HG02798 (cell line): ENCODE measurements around the gene ZNF615.
"Not testable (repeated sequence)": the region's sequence is repeated elsewhere in the genome, so short reads cannot be mapped to it uniquely, and the experiment has no call there.

Experiments
- ATAC-seq: cut with Tn5 transposase; IDR thresholded peaks from one replicate; pipeline ENCODE4 v1.9.1; 2021; ENCODE audit warnings: mild to moderate bottlenecking; ENCODE audit not compliant: unreplicated experiment, poor library complexity

The ZNF615 gene

DNA sequence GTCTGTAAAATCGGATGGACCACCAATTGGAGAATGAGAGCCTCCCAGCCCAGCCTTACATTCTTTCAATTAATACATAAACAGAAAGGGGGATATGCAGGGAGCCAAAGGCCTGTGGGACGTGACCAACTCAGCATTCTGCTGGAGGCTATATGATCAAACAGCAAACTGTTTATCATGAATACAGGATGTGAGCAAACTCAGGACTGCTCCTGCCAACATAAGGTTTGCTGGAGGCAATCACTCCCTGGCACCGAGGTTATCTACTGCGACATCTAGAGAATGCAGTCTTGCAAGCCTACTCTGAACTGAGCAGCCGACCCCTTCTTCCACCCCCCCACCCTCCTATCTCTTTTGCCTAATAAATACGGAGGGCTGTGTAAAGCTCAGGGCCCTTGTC lies 27.1 kb downstream of the ZNF615 start:
- ATAC-seq, result not testable (repeated sequence)

DNA sequence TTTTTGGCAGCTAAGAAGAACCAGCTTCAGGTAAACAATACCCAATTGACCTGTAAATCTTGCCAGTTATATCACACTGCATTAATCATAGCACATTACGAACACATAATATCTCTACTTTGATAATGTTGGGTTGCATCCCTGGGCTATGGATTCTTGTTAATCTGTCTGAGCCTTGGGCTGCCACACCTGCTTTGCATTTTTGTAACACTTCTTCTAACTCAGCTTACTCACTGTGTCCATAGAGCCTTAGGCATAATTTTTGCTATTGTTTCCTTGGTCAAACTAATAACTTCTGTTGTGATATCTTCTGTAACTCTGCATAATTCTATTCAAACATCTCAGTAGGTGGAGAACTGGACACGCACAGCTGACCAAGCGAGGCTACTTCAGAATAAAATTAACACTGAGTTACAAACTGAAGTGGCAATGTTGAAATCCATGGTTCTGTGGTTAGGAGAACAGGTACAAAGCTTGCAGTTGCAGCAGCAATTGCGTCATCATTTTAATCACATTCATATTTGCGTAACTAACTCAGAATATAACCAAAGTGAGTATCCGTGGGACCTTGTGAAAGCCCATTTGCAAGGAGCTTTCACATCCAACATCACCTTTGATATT lies 27.8 kb downstream of the ZNF615 start:
- ATAC-seq, result no peak

DNA sequence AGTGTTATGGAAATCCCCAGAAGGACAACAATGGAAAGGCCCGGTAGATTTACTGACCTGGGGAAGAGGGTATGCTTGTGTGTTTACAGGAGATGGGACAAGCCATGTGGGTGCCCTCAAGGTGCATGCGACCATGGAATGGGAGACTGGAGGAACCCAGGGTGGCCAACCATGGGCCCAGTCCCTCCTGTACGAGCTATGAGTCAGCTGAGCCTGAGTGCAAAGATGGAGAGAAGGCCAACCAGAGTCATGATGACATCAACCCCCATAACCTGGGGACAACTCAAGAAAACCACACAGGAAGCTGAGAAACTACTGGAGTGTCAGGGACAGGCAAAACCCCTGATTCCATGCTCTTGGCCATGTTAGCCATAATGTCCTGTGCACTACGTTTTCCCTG lies 29.1 kb downstream of the ZNF615 start:
- no peak for ATAC-seq

DNA sequence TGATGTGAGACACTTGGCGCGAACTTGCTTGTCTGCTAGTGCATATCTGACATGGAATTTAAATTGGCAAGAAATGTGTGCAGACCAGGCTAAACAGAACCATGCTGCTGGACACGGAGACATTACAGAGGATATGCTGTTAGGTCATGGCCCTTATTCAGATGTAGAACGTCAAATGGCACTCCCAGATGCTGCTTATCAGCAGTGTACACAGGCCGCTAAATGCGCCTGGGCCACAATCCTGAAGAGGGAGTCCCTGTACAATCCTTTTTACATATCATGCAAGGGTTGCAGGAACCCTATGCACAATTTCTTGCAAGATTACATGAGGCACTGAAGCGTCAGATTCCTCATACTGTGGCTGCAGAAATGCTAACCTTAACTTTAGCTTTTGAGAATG lies 30.7 kb downstream of the ZNF615 start:
- no peak for ATAC-seq

DNA sequence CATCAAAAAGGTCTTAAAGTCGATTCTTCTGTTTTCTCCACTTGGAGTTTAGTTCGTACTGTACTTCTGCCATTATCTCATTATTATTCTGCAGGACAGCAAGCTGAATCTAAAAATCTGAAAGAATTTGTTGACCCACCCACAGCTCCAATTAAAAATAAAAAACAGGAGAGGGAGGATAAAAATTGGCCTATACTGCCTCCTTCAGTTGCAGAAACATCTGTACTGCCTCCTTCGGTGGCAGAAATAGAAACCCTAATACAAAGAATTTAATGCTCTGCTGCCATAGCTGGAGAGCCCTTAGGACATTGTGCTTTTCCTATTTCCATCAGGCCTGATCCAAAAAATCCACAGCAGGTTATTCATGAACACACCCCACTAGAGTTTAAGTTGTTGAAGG lies 31.2 kb downstream of the ZNF615 start:
- no peak for ATAC-seq

DNA sequence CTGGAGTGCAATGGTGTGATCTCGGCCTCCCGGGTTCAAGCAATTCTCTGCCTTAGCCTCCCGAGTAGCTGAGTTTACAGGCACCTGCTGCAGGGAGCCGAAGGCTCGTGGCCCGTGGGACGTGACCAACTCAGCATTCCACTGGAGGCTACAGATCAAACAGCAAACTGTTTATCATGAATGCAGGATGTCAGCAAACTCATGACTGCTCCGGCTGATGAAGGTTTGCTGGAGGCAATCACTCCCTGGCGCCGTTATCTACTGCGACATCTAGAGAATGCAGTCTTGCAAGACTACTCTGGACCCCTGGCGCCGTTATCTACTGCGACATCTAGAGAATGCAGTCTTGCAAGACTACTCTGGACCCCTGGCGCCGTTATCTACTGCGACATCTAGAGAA lies 32.2 kb downstream of the ZNF615 start:
- not testable (repeated sequence) for ATAC-seq

GRCh38 chr19:51971624-51972023 lies 36.4 kb downstream of the ZNF615 start:
- no peak for ATAC-seq

DNA sequence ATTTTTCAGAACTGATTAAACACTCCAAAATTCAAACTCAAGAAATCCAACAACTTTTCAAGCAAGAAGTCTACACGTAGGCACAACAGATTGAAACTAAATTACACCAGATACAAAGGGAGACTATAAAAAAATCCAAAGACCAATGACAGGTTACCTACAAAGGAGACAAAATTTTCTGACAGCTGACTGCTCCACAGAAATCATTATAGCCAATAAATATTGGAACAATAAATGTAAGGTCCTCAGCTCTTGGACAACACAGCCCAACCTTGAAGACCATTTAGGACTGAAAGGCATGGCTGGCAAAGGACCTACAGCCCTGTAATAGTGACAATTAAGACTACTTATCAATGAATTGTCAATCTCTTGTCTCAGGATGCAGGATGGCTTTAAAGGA lies 37.3 kb downstream of the ZNF615 start:
- no peak for ATAC-seq

DNA sequence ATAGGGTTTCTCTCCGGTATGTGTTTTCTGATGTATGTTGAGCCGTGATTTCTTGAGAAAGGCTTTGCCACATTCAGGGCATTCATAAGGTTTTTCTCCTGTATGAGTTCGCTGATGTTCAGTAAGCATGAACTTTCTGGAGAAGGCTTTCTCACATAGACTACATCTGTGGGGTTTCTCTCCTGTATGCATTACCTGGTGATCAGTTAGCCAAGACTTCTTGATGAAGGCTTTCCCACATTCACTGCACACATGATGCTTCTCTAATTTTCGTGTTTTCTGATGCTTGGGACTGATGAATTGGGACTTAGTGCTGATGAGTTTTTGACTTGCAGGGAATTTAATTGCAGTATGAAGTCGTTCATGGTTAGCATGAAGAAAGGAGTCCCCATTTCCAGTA lies 42.4 kb downstream of the ZNF615 start:
- no peak for ATAC-seq

DNA sequence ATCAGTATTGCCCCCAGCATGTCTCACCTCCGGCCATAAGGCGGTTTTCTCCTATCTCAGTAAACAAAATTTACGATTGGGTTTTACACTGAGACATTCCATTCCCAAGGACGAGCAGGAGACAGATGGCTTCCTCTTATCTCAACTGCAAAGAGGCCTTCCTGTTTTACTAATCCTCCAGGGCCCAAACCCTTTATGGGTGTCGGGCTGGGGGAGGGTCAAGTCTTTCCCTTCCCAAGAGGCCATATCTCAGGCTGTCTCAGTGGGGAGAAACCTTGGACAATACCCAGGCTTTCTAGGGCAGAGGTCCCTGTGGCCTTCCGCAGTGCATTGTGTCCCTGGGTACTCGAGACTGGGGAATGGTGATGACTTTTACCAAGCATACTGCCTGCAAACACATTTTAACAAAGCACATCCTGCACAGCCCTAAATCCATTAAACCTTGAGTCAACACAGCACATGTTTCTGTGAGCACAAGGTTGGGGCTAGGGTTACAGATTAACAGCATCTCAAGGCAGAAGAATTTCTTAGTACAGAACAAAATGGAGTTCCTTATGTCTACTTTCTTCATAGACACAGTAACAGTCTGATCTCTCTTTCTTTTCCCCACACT lies 47.3 kb downstream of the ZNF615 start:
- ATAC-seq, result not testable (repeated sequence)

DNA sequence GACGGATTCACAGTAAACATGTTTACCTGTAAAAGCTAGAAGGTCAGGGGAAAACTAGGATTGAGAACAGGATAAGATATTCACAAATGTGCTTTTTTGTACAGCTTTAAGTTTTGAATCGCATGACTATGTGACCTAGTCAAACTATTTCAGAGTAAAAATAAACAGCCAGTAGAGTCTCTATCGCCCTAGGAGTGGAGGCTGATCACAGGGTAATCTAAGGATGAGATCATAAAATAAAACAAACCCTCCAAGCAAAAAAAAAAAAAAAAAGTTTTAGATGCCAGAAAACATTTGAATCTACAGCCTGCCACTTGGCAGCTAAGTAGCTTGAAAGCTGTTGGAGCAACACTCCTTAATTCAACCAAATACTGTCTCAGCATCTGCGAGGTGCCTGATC lies 48.2 kb downstream of the ZNF615 start:
- no peak for ATAC-seq

- ATAC-seq, result not testable (repeated sequence)
These were observed 50.2 kb downstream of the ZNF615 start for GRCh38 chr19:51957846-51958245.

DNA sequence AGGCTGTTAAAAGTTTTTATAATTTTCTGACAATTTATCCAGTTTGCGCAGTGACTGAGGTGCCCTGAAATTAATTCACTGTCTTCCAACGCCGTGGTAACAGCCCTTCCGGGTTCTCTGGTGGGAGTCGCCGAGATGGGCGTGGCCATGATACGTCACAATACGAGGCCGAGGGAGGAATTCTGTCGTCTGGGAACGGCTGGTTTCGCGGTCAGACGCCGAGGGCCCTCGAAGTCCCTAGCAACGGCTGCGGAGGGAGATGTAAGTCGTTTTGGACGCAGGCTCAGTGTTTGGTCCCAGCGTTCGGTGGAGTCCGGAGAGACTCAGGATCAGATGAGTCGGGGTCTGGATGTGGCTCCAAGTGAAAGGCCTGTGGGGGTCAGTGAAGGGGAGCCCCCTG lies 59.0 kb downstream of the ZNF615 start:
- no peak for ATAC-seq

GRCh38 chr19:51946602-51947001 lies 61.4 kb downstream of the ZNF615 start:
- no peak for ATAC-seq

- no peak for ATAC-seq
These were observed 63.0 kb downstream of the ZNF615 start for GRCh38 chr19:51944798-51945552.
